ENCODE results near the gene USF1. TPM values are rescaled to one million over a fixed set of nuclear protein-coding genes. Genes with fewer than 3 reads are reported as not detected.

USF1 gene
- total and polyA plus RNA-seq, 9 of the 15 experiments (the other 6 are each of a cell fraction or from before 2014, with no cell fraction given): 7.4 to 60.2 (median 54.2) TPM

DNA sequence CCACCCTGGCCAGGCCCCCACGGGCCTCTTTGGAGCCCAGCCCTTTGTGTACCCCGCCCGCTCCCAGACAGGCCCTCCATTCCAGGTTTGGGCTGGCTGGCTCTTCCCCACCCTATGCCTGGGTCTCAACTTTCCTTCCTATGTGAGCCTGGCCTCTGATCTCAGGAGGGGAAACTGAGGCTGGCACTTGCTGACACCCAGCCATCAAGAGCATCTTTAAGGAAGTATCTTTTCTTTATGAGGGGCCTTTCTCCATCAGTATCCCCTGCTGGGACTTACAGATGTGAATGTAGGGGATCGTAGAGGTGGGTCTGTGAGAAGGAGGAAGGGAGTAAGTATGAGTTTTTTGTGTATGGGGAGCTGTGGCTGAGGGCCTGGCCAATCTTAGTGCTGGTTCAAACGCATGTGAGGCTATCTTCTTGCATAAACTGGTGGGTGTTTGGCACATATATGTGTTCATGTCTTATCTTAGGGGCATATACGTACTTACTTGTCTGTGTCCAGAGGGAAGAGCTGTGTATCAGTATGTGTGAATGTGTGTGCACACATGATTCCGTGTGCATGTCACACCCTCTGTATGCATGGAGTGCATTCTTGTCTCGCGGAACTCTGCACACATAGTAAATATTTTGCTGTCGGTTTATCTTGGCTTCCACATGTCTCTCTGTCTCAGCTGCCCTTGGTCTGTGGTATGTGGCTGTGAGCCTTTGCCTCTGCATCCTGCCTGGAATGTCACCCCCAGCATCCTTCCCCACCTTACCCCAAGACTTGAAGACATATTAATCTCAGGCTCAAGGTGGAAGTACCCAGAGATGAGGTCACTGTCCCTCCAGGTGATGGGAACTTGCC, 38.2 kb upstream of the USF1 start:
- Histone ChIP-seq H3K4me3 (no peak overlapping the region), H3K4me1 (replicated peaks in 1 of 2; ENCODE audit: control insufficient read depth in 2 of 2, insufficient read depth in 2 of 2, low read length in 2 of 2) (peaks cover 12 to 18% of the 10 kb centered on the region in 2 experiments; a peak in 4 of 5 replicates), H2AFZ (ENCODE audit: low read depth, low read length) (peak overlapping the region; percentile 91), H3K4me2 (ENCODE audit: insufficient read depth, low read length) (no peak overlapping the region; the same call in 1 of the 2 replicates), H3K9me1 (ENCODE audit: control insufficient read depth, insufficient read depth, low read length) (no peaks in the 10 kb centered on the region), H3K27me3 (ENCODE audit: control insufficient read depth in 2 of 2, insufficient read depth in 2 of 2, low read length in 2 of 2) (no peaks in the 10 kb centered on the region), H3K9me3 (replicated peaks; ENCODE audit: control insufficient read depth, insufficient read depth, low read depth, low read length) (no peaks in the 10 kb centered on the region), H4K20me1 (replicated peaks; ENCODE audit: control insufficient read depth, insufficient read depth, low read length) (no peaks in the 10 kb centered on the region), H3K36me3 (ENCODE audit: control insufficient read depth, insufficient read depth, low read length) (no peaks in the 10 kb centered on the region), H3K27ac (ENCODE audit: extremely low read depth, low read depth, low read length) (peak overlapping the region; percentile 54; the same call in 2 of the 3 replicates), H3K9ac (ENCODE audit: insufficient read depth in 1 of 2, low read depth in 2 of 2, low read length in 2 of 2) (peak overlapping the region in 1 of 2 experiments; percentile 78; a peak in 3 of 4 replicates), H3K79me2 (ENCODE audit: control insufficient read depth, insufficient read depth, low read length) (no peaks in the 10 kb centered on the region)
- WGBS (ENCODE audit: insufficient coverage, low coverage, missing lambda C conversion rate): 43% methylated on average over 10 of the region's 10 CpGs
- BruUV-seq (replicated peaks): no TSS peak
- FAIRE-seq: no peak
- CTCF ChIA-PET (ENCODE audit: low intra/inter-chr PET ratio): no interaction called here
- no peak for DNase-seq (ENCODE audit: extremely low read depth in 1 of 4, low spot score in 3 of 4)
- POLR2A ChIA-PET: interaction anchor here (0.8 to 1.8 kb wide), 4 partner anchors 10 to 22 kb away, joined by 3 to 8 read pairs (median 4); no protein-coding TSS in a partner anchor
- TF ChIP-seq CEBPB (tag; IDR thresholded peaks at IDR 0.05): peak; percentile 62
- TF ChIP-seq ZFX (CRISPR knock-in tag; IDR thresholded peaks at IDR 0.05): peak; percentile 4
- TF ChIP-seq, protein P1, sequence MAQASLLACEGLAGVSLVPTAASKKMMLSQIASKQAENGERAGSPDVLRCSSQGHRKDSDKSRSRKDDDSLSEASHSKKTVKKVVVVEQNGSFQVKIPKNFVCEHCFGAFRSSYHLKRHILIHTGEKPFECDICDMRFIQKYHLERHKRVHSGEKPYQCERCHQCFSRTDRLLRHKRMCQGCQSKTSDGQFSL (CRISPR knock-in tag; IDR thresholded peaks at IDR 0.05): 0 out of 2 replicates have a peak, but pooled peaks have one; percentile 48
- TF ChIP-seq, protein P1 (tag; IDR thresholded peaks at IDR 0.05): no peak
- 0 out of 2 replicates have a peak, but pooled peaks have one; percentile 43 for TF ChIP-seq SP1 (CRISPR knock-in tag; IDR thresholded peaks at IDR 0.05)
- TF ChIP-seq CEBPG (CRISPR knock-in tag; IDR thresholded peaks at IDR 0.05): no peak
- TF ChIP-seq CEBPG (tag; conservative IDR thresholded peaks at IDR 0.05 in 1 of 2, IDR thresholded peaks at IDR 0.05 in 1 of 2): peak in 1 of 2 experiments; percentile 22; a peak in 1 of 4 replicates
- no peak for TF ChIP-seq CTCFL (IDR thresholded peaks at IDR 0.05; ENCODE audit: borderline replicate concordance, insufficient read depth, low read depth, low read length, poor library complexity, severe bottlenecking)
- TF ChIP-seq ZNF253 (CRISPR knock-in tag; conservative IDR thresholded peaks at IDR 0.05): no peak
- TF ChIP-seq KDM1A (IDR thresholded peaks at IDR 0.05): 0 out of 4 replicates have a peak, but pooled peaks of 1 of the 2 experiments have one; percentile 25
- no peak for TF ChIP-seq BCL6 (CRISPR knock-in tag; IDR thresholded peaks at IDR 0.05)
- TF ChIP-seq NRF1 (conservative IDR thresholded peaks at IDR 0.05 in 1 of 2, IDR thresholded peaks at IDR 0.05 in 1 of 2): peak; percentile 11 to 26; a peak in 1 of 4 replicates
- peak; percentile 9; the same call in 1 of the 2 replicates for TF ChIP-seq HDAC2 (IDR thresholded peaks at IDR 0.05)
- peak; percentile 66 for TF ChIP-seq FOSL1 (tag; conservative IDR thresholded peaks at IDR 0.05)
- TF ChIP-seq BCOR (IDR thresholded peaks at IDR 0.05): peak; percentile 65; the same call in 1 of the 2 replicates
- in situ Hi-C loops (cut with MboI): loop anchor here (25.0 kb wide), 1 partner anchor 247 kb away; no protein-coding TSS in a partner anchor
- ATAC-seq: no peak
- intact Hi-C loops (cut with micrococcal nuclease): no loop called here
